Gastroesophageal sphincter (tissue), 4 donors: Measurements from ENCODE around the gene ZNF891. TPM values are rescaled to one million over a fixed set of nuclear protein-coding genes. Genes with fewer than 3 reads are reported as not detected.

Experiments
- ATAC-seq: fragments of 150-250 bp; one replicate; pipeline ENCODE4 v1.9.1; 2016; ENCODE audit warnings: mild to moderate bottlenecking, moderate library complexity
- H3K27ac ChIP-seq, 4 donors: fragments of 200-600 bp; sonication (generic) in 3 of 4; 1 replicate in 3 of 4; 2 replicates in 1 of 4; pipeline ENCODE4 v1.5.1; 2016 to 2019
- H3K27me3 ChIP-seq: fragments of 200-600 bp; sonication (generic); one replicate; pipeline ENCODE4 v1.5.1; 2019
- H3K36me3 ChIP-seq, 2 donors: fragments of 200-600 bp; sonication (generic); one replicate each; pipeline ENCODE4 v1.5.1; 2019; ENCODE audit warnings: control low read depth in 1 of 2
- H3K4me1 ChIP-seq, 3 donors: fragments of 200-600 bp; sonication (generic); 1 replicate in 2 of 3; 2 replicates in 1 of 3; pipeline ENCODE4 v1.5.1; 2016 to 2019; ENCODE audit warnings: control low read depth in 2 of 3
- H3K4me3 ChIP-seq, 2 donors: fragments of 200-600 bp; sonication (generic); one replicate each; pipeline ENCODE4 v1.5.1; 2019; ENCODE audit warnings: mild to moderate bottlenecking in 1 of 2, moderate library complexity in 1 of 2
- H3K9me3 ChIP-seq, 3 donors: fragments of 200-600 bp; sonication (generic); one replicate each; pipeline ENCODE4 v1.5.1; 2017 to 2019; ENCODE audit warnings: control low read depth in 2 of 3
- CTCF ChIP-seq, 4 experiments: fragments of 200-600 bp in 2 of 4; fragments of 450-650 bp in 2 of 4; sonication (generic) in 1 of 4; IDR thresholded peaks; one replicate each; pipeline ENCODE4 v1.5.1; 2017 to 2019; ENCODE audit warnings: antibody characterized with exemption in 4 of 4, mild to moderate bottlenecking in 2 of 4, moderate library complexity in 2 of 4
- EP300 ChIP-seq: sonication (generic); formaldehyde crosslinking; IDR thresholded peaks from one replicate; pipeline ENCODE4 v1.6.1; 2017; ENCODE audit warnings: antibody characterized with exemption, mild to moderate bottlenecking
- POLR2A ChIP-seq, 2 donors: fragments of 450-650 bp; IDR thresholded peaks; one replicate each; pipeline ENCODE4 v1.6.1; 2017; ENCODE audit warnings: antibody characterized with exemption in 2 of 2, mild to moderate bottlenecking in 2 of 2, moderate library complexity in 1 of 2
- POLR2AphosphoS5 ChIP-seq: sonication (generic); formaldehyde crosslinking; IDR thresholded peaks from one replicate; pipeline ENCODE4 v1.6.1; 2017; ENCODE audit warnings: antibody characterized with exemption
- WGBS, 2 donors: methylation state at CpG; one replicate each; pipeline ENCODE4 v1.1.5; 2018; ENCODE audit warnings: low coverage in 1 of 2; 5-methylcytosine and 5-hydroxymethylcytosine counted together
- total RNA-seq, 4 donors: library from RNA; depleted of rRNA; stranded (reverse); fragments of >200 nt; gene quantifications; one replicate each; pipeline ENCODE4 v1.1.0, GENCODE V29; 2016

The ZNF891 gene
- total RNA-seq, 4 donors from 2014 or later: 2.5 to 5.1 (median 2.9) TPM

GRCh38 chr12:133124674-133125073 is 5.4 kb downstream of the ZNF891 start:
- no peak overlapping the region for H3K4me3 ChIP-seq
- no peak for ATAC-seq
- no peak overlapping the region for H3K27ac ChIP-seq
- 96 to 100% methylated on average over 2 of the region's 2 CpGs for WGBS, 2 donors
- no peaks in the 10 kb centered on the region for H3K27me3 ChIP-seq
- peaks cover 8 to 95% (median 30%) of the 10 kb centered on the region in 3 donors for H3K9me3 ChIP-seq
- peaks cover 16 to 88% of the 10 kb centered on the region in 2 donors for H3K36me3 ChIP-seq
- peaks cover 0 to 7% (median 0%) of the 10 kb centered on the region in 3 donors for H3K4me1 ChIP-seq
- TF ChIP-seq POLR2A (IDR thresholded peaks at IDR 0.05) (no peak), EP300 (no peak), CTCF (IDR thresholded peaks at IDR 0.05) (no peak), POLR2AphosphoS5 (no peak)

GRCh38 chr12:133120385-133121191 is 9.5 kb downstream of the ZNF891 start:
- peaks cover 21 to 98% of the 10 kb centered on the region in 2 donors for H3K36me3 ChIP-seq
- no peak overlapping the region for H3K27ac ChIP-seq
- 96 to 100% methylated on average over 3 of the region's 3 CpGs for WGBS, 2 donors
- ATAC-seq: no peak
- H3K4me1 ChIP-seq: no peaks in the 10 kb centered on the region
- peaks cover 19 to 100% (median 40%) of the 10 kb centered on the region in 3 donors for H3K9me3 ChIP-seq
- no peak for TF ChIP-seq EP300
- TF ChIP-seq CTCF (IDR thresholded peaks at IDR 0.05): no peak
- TF ChIP-seq POLR2A (IDR thresholded peaks at IDR 0.05): no peak
- TF ChIP-seq POLR2AphosphoS5: no peak
- no peaks in the 10 kb centered on the region for H3K27me3 ChIP-seq
- no peak overlapping the region for H3K4me3 ChIP-seq

GRCh38 chr12:133108150-133108549 is 21.9 kb downstream of the ZNF891 start:
- peaks cover 16 to 78% of the 10 kb centered on the region in 2 donors for H3K36me3 ChIP-seq

GRCh38 chr12:133107121-133107520 is 23.0 kb downstream of the ZNF891 start:
- TF ChIP-seq EP300 (no peak), POLR2A (IDR thresholded peaks at IDR 0.05) (no peak), CTCF (IDR thresholded peaks at IDR 0.05) (no peak), POLR2AphosphoS5 (no peak)
- ATAC-seq: no peak
- H3K4me3 ChIP-seq: no peak overlapping the region
- H3K27me3 ChIP-seq: no peaks in the 10 kb centered on the region
- H3K27ac ChIP-seq: no peak overlapping the region
- peaks cover 30 to 100% (median 48%) of the 10 kb centered on the region in 3 donors for H3K9me3 ChIP-seq
- H3K4me1 ChIP-seq: no peaks in the 10 kb centered on the region
- WGBS, 2 donors: 96 to 100% methylated on average over 1 of the region's 1 CpG
- H3K36me3 ChIP-seq: peaks cover 16 to 89% of the 10 kb centered on the region in 2 donors

More at GRCh38 chr12:133108150-133108549, 21.9 kb downstream of the ZNF891 start:
- no peaks in the 10 kb centered on the region for H3K4me1 ChIP-seq
- H3K9me3 ChIP-seq: peaks cover 27 to 100% (median 45%) of the 10 kb centered on the region in 3 donors
- H3K27ac ChIP-seq: no peak overlapping the region
- no peaks in the 10 kb centered on the region for H3K27me3 ChIP-seq
- WGBS, 2 donors: 92 to 94% methylated on average over 2 of the region's 2 CpGs
- no peak for ATAC-seq
- no peak for TF ChIP-seq CTCF (IDR thresholded peaks at IDR 0.05)
- no peak for TF ChIP-seq EP300
- TF ChIP-seq POLR2AphosphoS5: no peak
- no peak for TF ChIP-seq POLR2A (IDR thresholded peaks at IDR 0.05)
- H3K4me3 ChIP-seq: no peak overlapping the region

- ATAC-seq: no peak
- no peaks in the 10 kb centered on the region for H3K4me1 ChIP-seq
- WGBS, 2 donors: 97 to 100% methylated on average over 5 of the region's 5 CpGs
- H3K27me3 ChIP-seq: no peaks in the 10 kb centered on the region
- no peak overlapping the region for H3K4me3 ChIP-seq
- H3K9me3 ChIP-seq: peaks cover 32 to 100% (median 52%) of the 10 kb centered on the region in 3 donors
- H3K27ac ChIP-seq: no peak overlapping the region
- TF ChIP-seq POLR2A (IDR thresholded peaks at IDR 0.05) (no peak), POLR2AphosphoS5 (no peak), EP300 (no peak), CTCF (IDR thresholded peaks at IDR 0.05) (no peak)
- H3K36me3 ChIP-seq: peaks cover 19 to 97% of the 10 kb centered on the region in 2 donors
Measured at GRCh38 chr12:133106253-133106652, 23.8 kb downstream of the ZNF891 start.
